ENCODE results near the gene OR56A4. TPM values are rescaled to one million over a fixed set of nuclear protein-coding genes. Genes with fewer than 3 reads are reported as not detected.

OR56A4 gene, protein sequence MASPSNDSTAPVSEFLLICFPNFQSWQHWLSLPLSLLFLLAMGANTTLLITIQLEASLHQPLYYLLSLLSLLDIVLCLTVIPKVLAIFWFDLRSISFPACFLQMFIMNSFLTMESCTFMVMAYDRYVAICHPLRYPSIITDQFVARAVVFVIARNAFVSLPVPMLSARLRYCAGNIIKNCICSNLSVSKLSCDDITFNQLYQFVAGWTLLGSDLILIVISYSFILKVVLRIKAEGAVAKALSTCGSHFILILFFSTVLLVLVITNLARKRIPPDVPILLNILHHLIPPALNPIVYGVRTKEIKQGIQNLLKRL
- not detected for total RNA-seq

DNA sequence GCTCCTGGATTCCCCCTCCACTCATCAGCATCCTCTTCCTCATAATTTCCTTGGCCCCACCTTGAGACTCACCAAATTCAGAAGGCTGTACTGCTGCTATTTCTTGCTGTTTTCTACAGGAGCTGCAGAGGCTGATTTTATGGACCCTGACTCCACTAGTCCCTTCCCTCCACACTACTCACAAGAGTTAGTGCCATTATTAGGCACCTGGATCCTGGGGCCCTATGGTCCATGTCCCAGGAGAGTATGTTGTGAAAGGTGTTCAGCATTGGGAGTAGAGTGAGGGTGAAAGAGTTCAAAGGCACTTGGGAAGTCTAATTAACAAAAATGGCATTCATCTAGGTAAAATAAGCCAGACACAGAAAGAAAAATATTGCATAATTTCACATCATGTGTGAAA is at the start of gene OR56A4:
TSS of gene OR56A4 (minus strand) at position 101 of the 400 bp plus-strand sequence. CDS start 3,954 bp downstream, outside the sequence.
- H3K27me3 Mint-ChIP-seq, result peaks cover 18% of the 10 kb centered on the region
- no peak within 1 kb of the TSS for H3K27ac Mint-ChIP-seq
- H3K36me3 Mint-ChIP-seq, result no peaks in the 10 kb centered on the region
- no peak within 1 kb of the TSS for H3K4me3 Mint-ChIP-seq
- H3K9me3 Mint-ChIP-seq (ENCODE audit: low read depth), result no peaks in the 10 kb centered on the region
- DNase-seq (no peak), ATAC-seq (no peak)
- CTCF ChIA-PET, result no interaction called here
- H3K4me1 Mint-ChIP-seq, result no peaks in the 10 kb centered on the region

GRCh38 chr11:6055569-6055968 is 48.8 kb upstream of the OR56A4 start:
- no peaks in the 10 kb centered on the region for H3K4me1 Mint-ChIP-seq
- H3K9me3 Mint-ChIP-seq (ENCODE audit: low read depth), result no peaks in the 10 kb centered on the region
- no peak for ATAC-seq
- no peaks in the 10 kb centered on the region for H3K36me3 Mint-ChIP-seq
- H3K27ac Mint-ChIP-seq, result no peak overlapping the region
- no peak for DNase-seq
- peaks cover 25% of the 10 kb centered on the region for H3K27me3 Mint-ChIP-seq
- CTCF ChIA-PET, result no interaction called here
- H3K4me3 Mint-ChIP-seq, result no peak overlapping the region

DNA sequence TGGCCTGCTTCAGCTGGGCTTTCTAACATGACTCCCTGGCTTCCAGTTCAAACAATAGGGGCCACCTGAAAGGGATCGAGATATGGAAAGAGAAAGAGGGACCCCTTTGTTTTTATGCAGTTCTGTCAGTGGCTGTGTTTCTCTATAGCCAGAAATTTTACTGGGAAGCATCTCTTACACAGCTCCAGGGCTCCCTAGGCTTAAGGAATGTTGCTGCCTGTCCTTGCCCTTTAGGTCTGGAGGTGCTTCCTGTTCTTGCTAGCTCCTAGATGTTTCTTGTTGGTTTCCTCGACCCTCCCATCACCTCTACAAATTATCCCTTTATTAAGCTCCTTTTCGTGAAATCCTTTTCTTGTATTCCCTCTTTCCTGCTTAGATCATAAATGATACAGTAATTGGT is 45.6 kb upstream of the OR56A4 start:
- Mint-ChIP-seq H3K9me3 (ENCODE audit: low read depth) (no peaks in the 10 kb centered on the region), H3K4me1 (no peaks in the 10 kb centered on the region), H3K27ac (no peak overlapping the region), H3K27me3 (peaks cover 30% of the 10 kb centered on the region), H3K4me3 (no peak overlapping the region), H3K36me3 (no peaks in the 10 kb centered on the region)
- CTCF ChIA-PET, result no interaction called here
- no peak for DNase-seq
- ATAC-seq, result no peak

DNA sequence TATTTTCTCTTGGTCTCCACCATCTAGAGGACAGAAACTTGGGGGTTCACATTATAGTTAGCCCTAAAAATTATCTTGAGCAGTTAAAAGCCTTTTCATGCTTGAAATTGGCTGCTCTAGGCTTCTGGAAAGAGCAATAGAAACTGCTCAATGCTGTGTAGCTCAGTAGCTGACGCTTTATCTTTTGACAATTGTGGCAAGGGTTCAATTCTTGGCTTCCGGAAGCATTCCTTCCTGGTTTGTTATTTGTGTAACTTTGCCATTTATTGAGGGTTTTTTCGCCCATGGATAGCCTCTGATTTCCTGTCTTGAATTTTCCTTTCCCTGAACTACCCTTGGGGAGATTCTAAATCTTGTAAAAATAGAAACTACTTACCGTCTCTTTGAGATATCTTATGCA is 34.1 kb upstream of the OR56A4 start:
- no peak for DNase-seq
- Mint-ChIP-seq H3K4me3 (no peak overlapping the region), H3K9me3 (ENCODE audit: low read depth) (no peaks in the 10 kb centered on the region), H3K27me3 (peaks cover 29% of the 10 kb centered on the region), H3K4me1 (no peaks in the 10 kb centered on the region), H3K27ac (no peak overlapping the region), H3K36me3 (no peaks in the 10 kb centered on the region)
- ATAC-seq, result no peak
- CTCF ChIA-PET, result no interaction called here

GRCh38 chr11:6030708-6031405 is 24.1 kb upstream of the OR56A4 start, which contains the start of gene OR56A1:
OR56A1 (minus strand) TSS chr11:6030758; CDS start chr11:6027692, 3,066 bp downstream.
- no peak for DNase-seq
- no peaks in the 10 kb centered on the region for H3K9me3 Mint-ChIP-seq (ENCODE audit: low read depth)
- H3K27me3 Mint-ChIP-seq, result peaks cover 15% of the 10 kb centered on the region
- no peak within 1 kb of the TSS for H3K27ac Mint-ChIP-seq
- CTCF ChIA-PET, result no interaction called here
- no peaks in the 10 kb centered on the region for H3K4me1 Mint-ChIP-seq
- ATAC-seq, result no peak
- H3K36me3 Mint-ChIP-seq, result no peaks in the 10 kb centered on the region
- no peak within 1 kb of the TSS for H3K4me3 Mint-ChIP-seq

GRCh38 chr11:6027501-6027900 is 20.8 kb upstream of the OR56A4 start:
- no peak for DNase-seq
- CTCF ChIA-PET, result no interaction called here
- ATAC-seq, result no peak

DNA sequence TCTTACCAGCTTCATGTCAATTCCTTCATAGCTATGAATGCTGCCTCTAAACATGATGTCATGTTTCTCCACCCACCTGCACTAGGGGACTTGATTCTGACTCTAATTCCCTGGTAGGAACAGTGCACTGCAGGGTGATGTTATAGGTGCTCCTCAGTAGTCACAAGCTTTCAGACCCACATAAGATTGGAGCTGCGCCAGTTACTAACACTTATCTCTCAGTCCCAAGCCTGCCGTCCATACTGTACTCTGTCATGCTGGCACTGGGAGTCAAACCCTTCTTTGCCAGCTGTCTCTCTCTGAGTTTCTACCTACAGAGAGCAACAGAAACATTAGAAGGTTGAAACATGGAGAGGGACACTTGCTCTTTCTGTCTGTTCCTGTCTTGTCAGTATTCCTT is 18.3 kb upstream of the OR56A4 start:
- CTCF ChIA-PET, result interaction anchor here (1.6 kb wide), 1 partner anchor 274 kb away, joined by 3 read pairs; no protein-coding TSS in a partner anchor
- Mint-ChIP-seq H3K9me3 (ENCODE audit: low read depth) (no peaks in the 10 kb centered on the region), H3K27ac (no peak overlapping the region), H3K36me3 (no peaks in the 10 kb centered on the region), H3K27me3 (peaks cover 44% of the 10 kb centered on the region), H3K4me1 (no peaks in the 10 kb centered on the region), H3K4me3 (no peak overlapping the region)
- ATAC-seq, result no peak
- no peak for DNase-seq

More at GRCh38 chr11:6027501-6027900, 20.8 kb upstream of the OR56A4 start:
- Mint-ChIP-seq H3K4me1 (no peaks in the 10 kb centered on the region), H3K27ac (no peak overlapping the region), H3K4me3 (no peak overlapping the region), H3K9me3 (ENCODE audit: low read depth) (no peaks in the 10 kb centered on the region), H3K36me3 (no peaks in the 10 kb centered on the region), H3K27me3 (peaks cover 25% of the 10 kb centered on the region)

DNA sequence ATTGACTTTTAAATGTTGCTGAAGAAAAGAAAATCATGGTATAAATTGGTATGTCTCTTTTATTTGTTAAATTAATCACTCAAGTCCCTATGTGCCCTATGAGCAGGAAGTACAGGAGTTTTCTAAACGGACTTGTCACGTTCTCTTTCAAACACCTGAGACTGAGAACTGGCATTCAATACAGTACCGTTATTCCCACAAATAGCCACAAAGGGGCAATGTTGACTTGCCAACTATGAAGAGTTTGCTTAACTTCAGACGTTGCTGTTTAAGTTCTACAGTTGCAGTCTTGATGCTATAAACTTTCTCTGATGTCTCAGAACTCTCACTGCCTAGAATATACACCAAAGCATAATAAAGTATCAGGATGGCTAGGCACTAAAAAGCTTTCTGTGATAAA is 16.2 kb upstream of the OR56A4 start:
- ATAC-seq, result peak; percentile 42
- H3K27me3 Mint-ChIP-seq, result peaks cover 57% of the 10 kb centered on the region
- no peaks in the 10 kb centered on the region for H3K9me3 Mint-ChIP-seq (ENCODE audit: low read depth)
- CTCF ChIA-PET, result interaction anchor here (1.2 to 1.7 kb wide), 5 partner anchors 11 to 340 kb away, joined by 3 to 8 read pairs (median 5); no protein-coding TSS in a partner anchor
- no peak overlapping the region for H3K27ac Mint-ChIP-seq
- no peak for DNase-seq
- H3K4me3 Mint-ChIP-seq, result no peak overlapping the region
- no peaks in the 10 kb centered on the region for H3K4me1 Mint-ChIP-seq
- H3K36me3 Mint-ChIP-seq, result no peaks in the 10 kb centered on the region

DNA sequence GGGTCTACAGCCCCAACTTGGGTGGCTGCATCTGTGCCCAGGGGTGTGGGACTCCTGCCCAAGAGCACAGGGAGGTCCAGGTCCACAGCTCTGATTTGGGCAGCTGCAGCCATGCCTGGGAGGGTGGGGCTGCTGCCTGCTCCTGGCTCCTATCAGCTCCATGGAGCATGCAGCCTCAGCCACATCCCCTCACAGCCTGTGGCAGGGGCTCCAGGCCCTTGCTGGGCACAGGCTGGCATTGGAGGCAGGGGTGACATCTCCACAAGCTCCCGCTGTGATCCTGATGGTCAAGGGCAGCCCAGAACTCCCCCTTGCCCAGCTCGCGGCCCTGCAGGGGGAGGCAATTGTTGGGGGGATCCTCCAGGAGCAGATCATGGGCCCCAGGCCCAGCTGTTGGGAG is 6.3 kb upstream of the OR56A4 start:
- ATAC-seq (no peak), DNase-seq (no peak)
- H3K4me3 Mint-ChIP-seq, result no peak overlapping the region
- no peaks in the 10 kb centered on the region for H3K4me1 Mint-ChIP-seq
- no peak overlapping the region for H3K27ac Mint-ChIP-seq
- CTCF ChIA-PET, result no interaction called here
- peaks cover 20% of the 10 kb centered on the region for H3K27me3 Mint-ChIP-seq
- no peaks in the 10 kb centered on the region for H3K36me3 Mint-ChIP-seq
- no peaks in the 10 kb centered on the region for H3K9me3 Mint-ChIP-seq (ENCODE audit: low read depth)

DNA sequence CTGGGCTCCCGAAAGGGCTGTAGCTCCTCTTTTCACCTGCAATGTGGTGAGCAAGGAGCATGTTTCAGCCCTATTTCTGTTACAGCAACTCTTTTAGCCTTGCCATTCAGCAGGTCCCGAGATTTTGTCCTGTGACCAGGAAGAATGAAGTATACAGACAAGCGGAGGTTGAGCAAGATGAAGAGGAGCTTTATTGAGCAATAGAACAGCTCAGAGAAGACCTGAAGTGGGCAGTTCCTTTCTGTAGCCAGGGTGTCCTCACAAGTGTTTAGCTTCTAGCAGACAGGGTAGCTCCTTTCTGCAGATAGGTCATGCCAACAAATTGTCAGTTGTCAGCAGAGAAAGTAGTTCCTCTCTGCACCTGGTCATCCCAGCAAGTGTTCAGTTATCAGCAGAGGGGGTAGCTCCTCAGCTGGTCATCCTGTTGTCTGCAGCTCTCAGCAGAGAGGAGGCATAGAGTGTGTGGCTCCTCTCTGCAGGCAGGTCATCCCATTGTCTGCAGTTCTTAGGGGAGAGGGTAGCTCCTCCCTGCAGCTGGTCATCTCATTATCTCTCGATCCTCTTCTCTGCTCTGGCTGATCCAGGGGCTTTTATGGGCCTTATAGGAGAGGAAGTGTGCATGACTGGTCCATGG is 5.4 kb upstream of the OR56A4 start:
- CTCF ChIA-PET, result interaction anchor here (1.3 kb wide), 1 partner anchor 12 kb away, joined by 3 read pairs; no protein-coding TSS in a partner anchor
- H3K27me3 Mint-ChIP-seq, result peaks cover 16% of the 10 kb centered on the region
- no peak for DNase-seq
- H3K4me1 Mint-ChIP-seq, result no peaks in the 10 kb centered on the region
- ATAC-seq, result no peak
- no peaks in the 10 kb centered on the region for H3K9me3 Mint-ChIP-seq (ENCODE audit: low read depth)
- H3K4me3 Mint-ChIP-seq, result no peak overlapping the region
- H3K27ac Mint-ChIP-seq, result no peak overlapping the region
- no peaks in the 10 kb centered on the region for H3K36me3 Mint-ChIP-seq

GRCh38 chr11:6006395-6006794 is 351 bp downstream of the OR56A4 start:
- CTCF ChIA-PET, result no interaction called here
- Mint-ChIP-seq H3K4me3 (no peak overlapping the region), H3K9me3 (ENCODE audit: low read depth) (no peaks in the 10 kb centered on the region), H3K27ac (no peak overlapping the region), H3K27me3 (peaks cover 18% of the 10 kb centered on the region), H3K4me1 (no peaks in the 10 kb centered on the region), H3K36me3 (no peaks in the 10 kb centered on the region)
- DNase-seq (no peak), ATAC-seq (no peak)

GRCh38 chr11:6002202-6002699 is 4.5 kb downstream of the OR56A4 start:
- no peak for DNase-seq
- Mint-ChIP-seq H3K27ac (no peak overlapping the region), H3K27me3 (peaks cover 19% of the 10 kb centered on the region), H3K4me3 (no peak overlapping the region), H3K36me3 (no peaks in the 10 kb centered on the region), H3K9me3 (ENCODE audit: low read depth) (no peaks in the 10 kb centered on the region), H3K4me1 (no peaks in the 10 kb centered on the region)
- ATAC-seq, result no peak
- CTCF ChIA-PET, result no interaction called here

DNA sequence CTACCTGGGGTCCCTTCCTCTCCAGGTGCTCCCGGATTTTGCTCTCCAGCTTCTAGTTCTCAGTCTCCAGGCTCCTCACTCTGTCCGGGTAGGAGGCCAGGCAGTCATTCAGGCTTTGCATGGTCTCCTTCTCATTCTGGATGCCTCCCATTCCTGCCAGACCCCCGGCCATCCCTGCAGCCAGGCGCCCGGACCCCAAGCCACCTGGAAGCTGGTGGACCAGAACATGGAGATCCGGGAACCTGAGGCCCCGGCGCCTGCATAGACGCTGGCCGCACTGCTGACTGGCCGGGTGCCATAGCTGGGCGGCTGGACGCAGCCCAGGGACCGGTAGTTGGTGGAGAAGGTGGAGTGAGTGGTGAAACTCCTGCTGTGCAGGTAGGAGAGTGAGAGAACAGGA is 12.0 kb downstream of the OR56A4 start:
- Mint-ChIP-seq H3K4me3 (no peak overlapping the region), H3K27ac (no peak overlapping the region), H3K9me3 (ENCODE audit: low read depth) (no peaks in the 10 kb centered on the region), H3K4me1 (no peaks in the 10 kb centered on the region), H3K36me3 (no peaks in the 10 kb centered on the region), H3K27me3 (peaks cover 21% of the 10 kb centered on the region)
- CTCF ChIA-PET, result no interaction called here
- no peak for ATAC-seq
- no peak for DNase-seq

All from activated CD8-positive, alpha-beta memory T cell treated with anti-CD3 and anti-CD28 coated beads, Interleukin-2, amount 10 ng/mL, durations not matched to agents 7 days and 5 days (primary cell).